Transverse colon (tissue), 4 donors: ENCODE data around the gene GIMAP1. TPM values are rescaled to one million over a fixed set of nuclear protein-coding genes. Genes with fewer than 3 reads are reported as not detected.
A peak's percentile ranks its signal among the peaks of the same experiment; 100 is the strongest.

Experiments
- DNase-seq: peaks from one replicate; pipeline ENCODE4 v3.0.0-alpha.2; 2019
- H3K27ac ChIP-seq, 4 donors: fragments of 200-600 bp; sonication (generic); 2 replicates each; pipeline ENCODE4 v1.5.1; 2016 to 2018; ENCODE audit warnings: inconsistent platforms in 4 of 4
- H3K27me3 ChIP-seq: fragments of 200-600 bp; sonication (generic); 2 replicates; pipeline ENCODE4 v1.5.1; 2017; ENCODE audit warnings: inconsistent platforms
- H3K36me3 ChIP-seq, 4 donors: fragments of 200-600 bp; sonication (generic); 2 replicates each; pipeline ENCODE4 v1.5.1; 2017 to 2019; ENCODE audit warnings: inconsistent platforms in 4 of 4
- H3K4me1 ChIP-seq, 4 donors: fragments of 200-600 bp; sonication (generic); 2 replicates each; pipeline ENCODE4 v1.5.1; 2017 to 2020; ENCODE audit warnings: inconsistent platforms in 4 of 4
- H3K4me3 ChIP-seq, 4 donors: fragments of 200-600 bp; sonication (generic); 1 replicate in 1 of 4; 2 replicates in 3 of 4; pipeline versions ENCODE4 v1.5.1 to v1.6.1; 2017 to 2019; ENCODE audit warnings: inconsistent platforms in 4 of 4
- H3K9me3 ChIP-seq, 2 donors: fragments of 200-600 bp; sonication (generic); 2 replicates each; pipeline ENCODE4 v1.5.1; 2017 to 2019; ENCODE audit warnings: inconsistent platforms in 2 of 2
- CTCF ChIP-seq, 5 experiments: fragments of 200-600 bp in 3 of 5; fragments of 450-650 bp in 2 of 5; sonication (generic) in 3 of 5; IDR thresholded peaks; 1 replicate in 2 of 5; 2 replicates in 3 of 5; pipeline ENCODE4 v1.5.1; 2016 to 2017; ENCODE audit warnings: antibody characterized with exemption in 5 of 5, inconsistent platforms in 3 of 5, mild to moderate bottlenecking in 2 of 5, moderate library complexity in 1 of 5
- EP300 ChIP-seq: sonication (generic); formaldehyde crosslinking; IDR thresholded peaks from one replicate; pipeline ENCODE4 v1.6.1; 2017; ENCODE audit warnings: antibody characterized with exemption, low read depth
- POLR2A ChIP-seq: fragments of 450-650 bp; IDR thresholded peaks from one replicate; pipeline ENCODE4 v1.6.1; 2016; ENCODE audit warnings: antibody characterized with exemption, mild to moderate bottlenecking, moderate library complexity
- POLR2AphosphoS5 ChIP-seq, 3 donors: sonication (generic); formaldehyde crosslinking; IDR thresholded peaks; one replicate each; pipeline ENCODE4 v1.6.1; 2016; ENCODE audit warnings: antibody characterized with exemption in 3 of 3
- WGBS, 2 donors: methylation state at CpG; one replicate each; pipeline ENCODE4 v1.1.5; 2018; ENCODE audit warnings: low coverage in 1 of 2; 5-methylcytosine and 5-hydroxymethylcytosine counted together
- in situ Hi-C, 4 donors: fragments of 200-750 bp; cut with MboI; loops; one replicate each; pipeline versions ENCODE4 v1.15.0 to v1.15.1; 2017; ENCODE audit warnings: low sequenced_read_pairs in 3 of 4, low pct_ligation_motif_present in 1 of 4, low pct_unique_long_range_greater_than_20kb in 1 of 4
- intact Hi-C: fragments of 100-400 bp; cut with DNase I; formaldehyde crosslinking; loops from one replicate; pipeline ENCODE4 v1.15.1; 2023; ENCODE audit warnings: low total_unique reads
- total RNA-seq, 4 donors: library from RNA; depleted of rRNA; stranded (reverse); fragments of >200 nt; gene quantifications; one replicate each; pipeline ENCODE4 v1.1.0, GENCODE V29; 2016

The GIMAP1 gene
- total RNA-seq, 4 donors from 2014 or later: 0.40 to 3.0 (median 1.8) TPM

GRCh38 chr7:150686030-150686631 is 30.3 kb upstream of the GIMAP1 start:
- no peak for DNase-seq
- intact Hi-C loops (no loop called here), in situ Hi-C loops (no loop called here)
- H3K27ac ChIP-seq: peak overlapping the region; percentile 71 to 86 (median 76)
- H3K9me3 ChIP-seq: no peaks in the 10 kb centered on the region
- H3K4me1 ChIP-seq: peaks cover 0 to 24% (median 4%) of the 10 kb centered on the region in 4 donors
- no peak for TF ChIP-seq CTCF (IDR thresholded peaks at IDR 0.05)
- TF ChIP-seq EP300: no peak
- no peak for TF ChIP-seq POLR2AphosphoS5 (IDR thresholded peaks at IDR 0.05)
- TF ChIP-seq POLR2A: no peak
- WGBS, 2 donors: 39 to 40% methylated on average over 9 of the region's 9 CpGs
- H3K4me3 ChIP-seq: peak overlapping the region; percentile 2 to 56 (median 30)
- no peaks in the 10 kb centered on the region for H3K27me3 ChIP-seq
- peaks cover 0 to 11% (median 0%) of the 10 kb centered on the region in 4 donors for H3K36me3 ChIP-seq

GRCh38 chr7:150688630-150689029 is 27.8 kb upstream of the GIMAP1 start:
- TF ChIP-seq CTCF (IDR thresholded peaks at IDR 0.05) (no peak), EP300 (no peak), POLR2A (no peak)
- H3K36me3 ChIP-seq: peaks cover 0 to 11% (median 0%) of the 10 kb centered on the region in 4 donors
- WGBS, 2 donors: 99 to 100% methylated on average over 1 to 6 of the region's 6 CpGs
- DNase-seq: no peak
- H3K27me3 ChIP-seq: no peaks in the 10 kb centered on the region
- no peaks in the 10 kb centered on the region for H3K9me3 ChIP-seq
- in situ Hi-C loops: no loop called here
- intact Hi-C loops: no loop called here
- no peak overlapping the region for H3K27ac ChIP-seq
- H3K4me1 ChIP-seq: peaks cover 0 to 24% (median 4%) of the 10 kb centered on the region in 4 donors
- no peak overlapping the region for H3K4me3 ChIP-seq

GRCh38 chr7:150695654-150696053 is 20.8 kb upstream of the GIMAP1 start:
- intact Hi-C loops (no loop called here), in situ Hi-C loops (no loop called here)
- Histone ChIP-seq H3K27ac (no peak overlapping the region), H3K27me3 (no peaks in the 10 kb centered on the region), H3K9me3 (peaks cover 9 to 19% of the 10 kb centered on the region in 2 donors), H3K36me3 (peaks cover 0 to 4% (median 0%) of the 10 kb centered on the region in 4 donors), H3K4me1 (no peaks in the 10 kb centered on the region), H3K4me3 (no peak overlapping the region)
- WGBS, 2 donors: 40 to 85% methylated on average over 1 to 2 of the region's 2 CpGs
- TF ChIP-seq POLR2A: no peak
- TF ChIP-seq EP300: no peak
- TF ChIP-seq POLR2AphosphoS5 (IDR thresholded peaks at IDR 0.05): no peak
- TF ChIP-seq CTCF (IDR thresholded peaks at IDR 0.05): no peak
- DNase-seq: no peak

GRCh38 chr7:150703209-150703608 is 13.2 kb upstream of the GIMAP1 start:
- TF ChIP-seq POLR2A (no peak), EP300 (no peak), CTCF (IDR thresholded peaks at IDR 0.05) (no peak), POLR2AphosphoS5 (IDR thresholded peaks at IDR 0.05) (no peak)
- Histone ChIP-seq H3K9me3 (peaks cover 37 to 41% of the 10 kb centered on the region in 2 donors), H3K27me3 (no peaks in the 10 kb centered on the region), H3K4me3 (no peak overlapping the region), H3K36me3 (no peaks in the 10 kb centered on the region), H3K4me1 (no peaks in the 10 kb centered on the region), H3K27ac (no peak overlapping the region)
- DNase-seq: no peak
- intact Hi-C loops: no loop called here
- WGBS, 2 donors: 67 to 92% methylated on average over 1 of the region's 1 CpG
- in situ Hi-C loops: no loop called here
